ENCODE results near the gene OSGIN1.

GRCh38 chr16:83973077-83973476 is 20.0 kb downstream of the OSGIN1 start:
- TF ChIP-seq, protein P1, sequence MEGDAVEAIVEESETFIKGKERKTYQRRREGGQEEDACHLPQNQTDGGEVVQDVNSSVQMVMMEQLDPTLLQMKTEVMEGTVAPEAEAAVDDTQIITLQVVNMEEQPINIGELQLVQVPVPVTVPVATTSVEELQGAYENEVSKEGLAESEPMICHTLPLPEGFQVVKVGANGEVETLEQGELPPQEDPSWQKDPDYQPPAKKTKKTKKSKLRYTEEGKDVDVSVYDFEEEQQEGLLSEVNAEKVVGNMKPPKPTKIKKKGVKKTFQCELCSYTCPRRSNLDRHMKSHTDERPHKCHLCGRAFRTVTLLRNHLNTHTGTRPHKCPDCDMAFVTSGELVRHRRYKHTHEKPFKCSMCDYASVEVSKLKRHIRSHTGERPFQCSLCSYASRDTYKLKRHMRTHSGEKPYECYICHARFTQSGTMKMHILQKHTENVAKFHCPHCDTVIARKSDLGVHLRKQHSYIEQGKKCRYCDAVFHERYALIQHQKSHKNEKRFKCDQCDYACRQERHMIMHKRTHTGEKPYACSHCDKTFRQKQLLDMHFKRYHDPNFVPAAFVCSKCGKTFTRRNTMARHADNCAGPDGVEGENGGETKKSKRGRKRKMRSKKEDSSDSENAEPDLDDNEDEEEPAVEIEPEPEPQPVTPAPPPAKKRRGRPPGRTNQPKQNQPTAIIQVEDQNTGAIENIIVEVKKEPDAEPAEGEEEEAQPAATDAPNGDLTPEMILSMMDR (IDR thresholded peaks at IDR 0.05; ENCODE audit: low read depth, low read length, poor library complexity, severe bottlenecking) = no peak
- TF ChIP-seq EZH2phosphoT487 (IDR thresholded peaks at IDR 0.05; ENCODE audit: borderline replicate concordance, low read length) = no peak
